ENCODE data around the gene GAREM1. TPM values are rescaled to one million over a fixed set of nuclear protein-coding genes. Genes with fewer than 3 reads are reported as not detected.

Gene GAREM1
- total and polyA plus RNA-seq, 2 of the 8 experiments (the other 6 are each of a cell fraction or from before 2014, with no cell fraction given), result 3.6 to 9.2 TPM

DNA sequence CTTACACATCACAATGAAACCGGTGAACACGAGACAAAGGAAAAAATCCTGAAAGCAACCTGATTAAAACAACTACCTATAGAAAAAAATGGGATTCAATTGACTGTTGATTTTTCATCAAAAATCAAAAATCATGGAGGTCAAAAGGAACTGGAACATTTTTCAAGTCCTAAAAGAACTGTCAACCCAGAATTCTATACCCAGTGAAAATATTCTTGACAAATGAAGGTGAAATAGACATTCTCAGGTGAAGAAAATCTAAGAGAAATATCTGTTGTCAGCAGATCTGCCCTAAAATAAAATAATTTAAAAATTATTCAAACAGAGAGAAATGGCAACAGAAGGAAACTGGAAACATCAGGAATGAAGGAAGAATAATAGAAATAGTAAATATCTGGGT, 38.9 kb downstream of the GAREM1 start:
- no peaks in the 10 kb centered on the region for H3K79me1 ChIP-seq (ENCODE audit: low read depth, low read length)
- no peak overlapping the region for H2BK120ac ChIP-seq (replicated peaks; ENCODE audit: low read depth, low read length)
- no peak overlapping the region for H2BK20ac ChIP-seq (ENCODE audit: low read length)
- no peak overlapping the region for H3K56ac ChIP-seq (replicated peaks; ENCODE audit: insufficient read length, low read depth, low read length)
- no peak overlapping the region for H3K18ac ChIP-seq (ENCODE audit: extremely low read depth, low read length)
- ChIA-PET CTCF (ENCODE audit: partially characterized antibody) (interaction anchor here (2.0 kb wide), 1 partner anchor 8 kb away, joined by 7 read pairs; no protein-coding TSS in a partner anchor), POLR2A (ENCODE audit: partially characterized antibody) (no interaction called here)
- no peak overlapping the region for H4K5ac ChIP-seq (ENCODE audit: insufficient read length, low read depth, low read length)
- H3K27ac ChIP-seq (ENCODE audit: low read depth, low read length), result no peak overlapping the region
- no peak overlapping the region for H3K14ac ChIP-seq (ENCODE audit: insufficient read length)
- H3K4me1 ChIP-seq (replicated peaks in 1 of 4; ENCODE audit: control insufficient read depth in 3 of 4, insufficient read depth in 4 of 4, low read length in 3 of 4), result no peaks in the 10 kb centered on the region; a peak in 1 of 7 replicates
- 86% methylated on average over 2 of the region's 2 CpGs; no CpG with 5 or more reads in 1 of the 2 experiments for WGBS, 2 experiments (ENCODE audit: extremely low coverage in 1 of 2, insufficient coverage in 1 of 2, insufficient read length in 1 of 2, insufficient replicate concordance in 2 of 2, low coverage in 1 of 2, low lambda C conversion rate in 2 of 2, missing lambda C conversion rate in 1 of 2)
- H2BK15ac ChIP-seq (ENCODE audit: low read length), result no peak overlapping the region
- H4K91ac ChIP-seq (replicated peaks; ENCODE audit: insufficient read length, low read length), result no peak overlapping the region
- no peak overlapping the region for H3K4ac ChIP-seq (replicated peaks; ENCODE audit: insufficient read length, low read depth, low read length)
- H3K27me3 ChIP-seq (replicated peaks in 1 of 4; ENCODE audit: control insufficient read depth in 3 of 4, extremely low read depth in 1 of 4, insufficient read depth in 3 of 4, low read length in 3 of 4), result peaks cover 0 to 1% (median 0%) of the 10 kb centered on the region in 4 experiments; a peak in 1 of 7 replicates
- no peak overlapping the region for H4K8ac ChIP-seq (ENCODE audit: extremely low read depth, insufficient read depth, low read length)
- no peak overlapping the region for H2BK5ac ChIP-seq (ENCODE audit: low read depth, low read length)
- H3K79me2 ChIP-seq (ENCODE audit: control insufficient read depth in 1 of 2, insufficient read depth in 2 of 2, low read length in 2 of 2), result peaks cover 0 to 28% of the 10 kb centered on the region in 2 experiments; a peak in 3 of 4 replicates
- H2BK12ac ChIP-seq (ENCODE audit: low read depth, low read length), result no peak overlapping the region
- no peak for FAIRE-seq
- H4K20me1 ChIP-seq (replicated peaks in 1 of 2; ENCODE audit: control insufficient read depth in 1 of 2, insufficient read depth in 2 of 2, low read length in 2 of 2), result no peaks in the 10 kb centered on the region
- no peak overlapping the region for H2AFZ ChIP-seq (ENCODE audit: low read length)
- H3K4me2 ChIP-seq (ENCODE audit: insufficient read depth in 1 of 2, low read depth in 2 of 2, low read length in 2 of 2), result no peak overlapping the region
- DNase-seq (ENCODE audit: low read depth in 1 of 2, low spot score in 2 of 2), result no peak
- H2AK5ac ChIP-seq (ENCODE audit: low read depth, low read length), result no peak overlapping the region
- no peaks in the 10 kb centered on the region for H3K36me3 ChIP-seq (ENCODE audit: control insufficient read depth in 2 of 4, insufficient read depth in 4 of 4, low read length in 3 of 4)
- no peak overlapping the region for H3K9ac ChIP-seq (replicated peaks in 1 of 4; ENCODE audit: extremely low read depth in 1 of 4, low read depth in 3 of 4, low read length in 3 of 4)
- H3K23me2 ChIP-seq (ENCODE audit: low read depth, low read length), result no peaks in the 10 kb centered on the region
- no peak overlapping the region for H3K4me3 ChIP-seq (ENCODE audit: extremely low read depth in 1 of 4, insufficient read depth in 2 of 4, low read depth in 3 of 4, low read length in 4 of 4)
- no peaks in the 10 kb centered on the region for H3K9me3 ChIP-seq (ENCODE audit: insufficient read depth in 2 of 2, low read depth in 1 of 2, low read length in 1 of 2)
- H3K23ac ChIP-seq (ENCODE audit: insufficient read length), result no peak overlapping the region
- TF ChIP-seq CBX8 (IDR thresholded peaks at IDR 0.05; ENCODE audit: borderline replicate concordance, low read depth, low read length) (no peak), TAF1 (IDR thresholded peaks at IDR 0.05; ENCODE audit: low read depth, low read length) (no peak), CREB1 (IDR thresholded peaks at IDR 0.05) (no peak), SIN3A (conservative IDR thresholded peaks at IDR 0.05 in 1 of 2, IDR thresholded peaks at IDR 0.05 in 1 of 2; ENCODE audit: low read depth in 1 of 2, low read length in 2 of 2) (no peak), TBP (IDR thresholded peaks at IDR 0.05; ENCODE audit: low read depth, low read length) (no peak), NRF1 (IDR thresholded peaks at IDR 0.05; ENCODE audit: low read depth, low read length) (no peak), YY1 (IDR thresholded peaks at IDR 0.05; ENCODE audit: low read depth, low read length) (no peak), TAF7 (optimal IDR thresholded peaks at IDR 0.05; ENCODE audit: borderline replicate concordance, low read depth, low read length) (no peak), GABPA (IDR thresholded peaks at IDR 0.05; ENCODE audit: borderline replicate concordance, insufficient read depth, low read length) (no peak)
- TF ChIP-seq, protein P1, sequence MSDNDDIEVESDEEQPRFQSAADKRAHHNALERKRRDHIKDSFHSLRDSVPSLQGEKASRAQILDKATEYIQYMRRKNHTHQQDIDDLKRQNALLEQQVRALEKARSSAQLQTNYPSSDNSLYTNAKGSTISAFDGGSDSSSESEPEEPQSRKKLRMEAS (IDR thresholded peaks at IDR 0.05), result no peak
- TF ChIP-seq, protein P2, sequence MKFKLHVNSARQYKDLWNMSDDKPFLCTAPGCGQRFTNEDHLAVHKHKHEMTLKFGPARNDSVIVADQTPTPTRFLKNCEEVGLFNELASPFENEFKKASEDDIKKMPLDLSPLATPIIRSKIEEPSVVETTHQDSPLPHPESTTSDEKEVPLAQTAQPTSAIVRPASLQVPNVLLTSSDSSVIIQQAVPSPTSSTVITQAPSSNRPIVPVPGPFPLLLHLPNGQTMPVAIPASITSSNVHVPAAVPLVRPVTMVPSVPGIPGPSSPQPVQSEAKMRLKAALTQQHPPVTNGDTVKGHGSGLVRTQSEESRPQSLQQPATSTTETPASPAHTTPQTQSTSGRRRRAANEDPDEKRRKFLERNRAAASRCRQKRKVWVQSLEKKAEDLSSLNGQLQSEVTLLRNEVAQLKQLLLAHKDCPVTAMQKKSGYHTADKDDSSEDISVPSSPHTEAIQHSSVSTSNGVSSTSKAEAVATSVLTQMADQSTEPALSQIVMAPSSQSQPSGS (IDR thresholded peaks at IDR 0.05; ENCODE audit: low read length), result no peak
- TF ChIP-seq, protein P3, sequence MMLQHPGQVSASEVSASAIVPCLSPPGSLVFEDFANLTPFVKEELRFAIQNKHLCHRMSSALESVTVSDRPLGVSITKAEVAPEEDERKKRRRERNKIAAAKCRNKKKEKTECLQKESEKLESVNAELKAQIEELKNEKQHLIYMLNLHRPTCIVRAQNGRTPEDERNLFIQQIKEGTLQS (IDR thresholded peaks at IDR 0.05; ENCODE audit: insufficient read depth, low read depth, low read length), result no peak

Data from H1 (cell line).